ENCODE data around the gene LRRC8A. TPM values are rescaled to one million over a fixed set of nuclear protein-coding genes. Genes with fewer than 3 reads are reported as not detected.

The LRRC8A gene
- total RNA-seq, 1 donor from 2014 or later = 49.7 TPM

- no peak for TF ChIP-seq CTCF (conservative IDR thresholded peaks at IDR 0.05)
- Mint-ChIP-seq H3K27ac (ENCODE audit: unreplicated experiment) (no peak overlapping the region), H3K36me3 (ENCODE audit: low read depth) (peaks cover 19% of the 10 kb centered on the region), H3K27me3 (ENCODE audit: low read depth) (no peaks in the 10 kb centered on the region), H3K4me1 (peaks cover 4% of the 10 kb centered on the region), H3K4me3 (no peak overlapping the region), H3K9me3 (no peaks in the 10 kb centered on the region)
- DNase-seq (ENCODE audit: low read depth, low spot score) = no peak
These were observed 24.8 kb downstream of the LRRC8A start for GRCh38 chr9:128906741-128907140.

GRCh38 chr9:128908372-128908771, 26.4 kb downstream of the LRRC8A start:
- no peak for DNase-seq (ENCODE audit: low read depth, low spot score)
- peaks cover 19% of the 10 kb centered on the region for H3K36me3 Mint-ChIP-seq (ENCODE audit: low read depth)
- H3K27ac Mint-ChIP-seq (ENCODE audit: unreplicated experiment) = no peak overlapping the region
- H3K4me1 Mint-ChIP-seq = peaks cover 19% of the 10 kb centered on the region
- H3K27me3 Mint-ChIP-seq (ENCODE audit: low read depth) = no peaks in the 10 kb centered on the region
- no peak for TF ChIP-seq CTCF (conservative IDR thresholded peaks at IDR 0.05)
- H3K4me3 Mint-ChIP-seq = no peak overlapping the region
- H3K9me3 Mint-ChIP-seq = no peaks in the 10 kb centered on the region

GRCh38 chr9:128909859-128910258, 27.9 kb downstream of the LRRC8A start:
- Mint-ChIP-seq H3K4me1 (peaks cover 19% of the 10 kb centered on the region), H3K27ac (ENCODE audit: unreplicated experiment) (peak overlapping the region; percentile 27), H3K27me3 (ENCODE audit: low read depth) (no peaks in the 10 kb centered on the region), H3K9me3 (no peaks in the 10 kb centered on the region), H3K36me3 (ENCODE audit: low read depth) (peaks cover 19% of the 10 kb centered on the region), H3K4me3 (no peak overlapping the region)
- DNase-seq (ENCODE audit: low read depth, low spot score) = no peak
- TF ChIP-seq CTCF (conservative IDR thresholded peaks at IDR 0.05) = no peak

GRCh38 chr9:128910906-128911305, 29.0 kb downstream of the LRRC8A start:
- Mint-ChIP-seq H3K9me3 (no peaks in the 10 kb centered on the region), H3K27me3 (ENCODE audit: low read depth) (no peaks in the 10 kb centered on the region), H3K4me3 (no peak overlapping the region), H3K27ac (ENCODE audit: unreplicated experiment) (peak overlapping the region; percentile 20), H3K36me3 (ENCODE audit: low read depth) (peaks cover 19% of the 10 kb centered on the region), H3K4me1 (peaks cover 19% of the 10 kb centered on the region)
- no peak for DNase-seq (ENCODE audit: low read depth, low spot score)
- no peak for TF ChIP-seq CTCF (conservative IDR thresholded peaks at IDR 0.05)

GRCh38 chr9:128911529-128912035, 29.6 kb downstream of the LRRC8A start:
- Mint-ChIP-seq H3K27ac (ENCODE audit: unreplicated experiment) (peak overlapping the region; percentile 27), H3K4me3 (no peak overlapping the region), H3K9me3 (no peaks in the 10 kb centered on the region), H3K4me1 (peaks cover 19% of the 10 kb centered on the region), H3K36me3 (ENCODE audit: low read depth) (peaks cover 19% of the 10 kb centered on the region), H3K27me3 (ENCODE audit: low read depth) (no peaks in the 10 kb centered on the region)
- no peak for DNase-seq (ENCODE audit: low read depth, low spot score)
- TF ChIP-seq CTCF (conservative IDR thresholded peaks at IDR 0.05) = no peak

All from neural crest cell (in vitro differentiated cells).